ENCODE data around the gene KIAA2012.

The KIAA2012 gene

DNA sequence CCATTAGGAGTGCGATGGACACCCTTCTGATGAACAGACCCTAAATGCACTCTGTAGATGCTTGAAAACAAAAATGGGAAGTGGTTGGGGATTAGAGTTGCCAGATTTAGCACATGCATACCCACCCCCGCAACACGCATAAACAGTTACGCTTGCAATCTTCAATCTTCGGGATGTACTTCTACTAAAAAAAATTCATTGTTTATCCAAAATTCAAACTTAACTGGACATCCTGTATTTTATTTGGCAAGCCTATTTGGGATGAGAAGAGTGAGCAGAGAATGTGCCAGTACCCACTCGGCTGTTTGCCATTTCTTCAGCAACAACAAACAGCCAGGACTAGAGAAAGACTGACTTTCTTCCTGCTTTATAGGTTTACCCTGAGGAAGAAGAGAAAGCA, 18.4 kb downstream of the KIAA2012 start:
- H3K9me3 ChIP-seq (ENCODE audit: control insufficient read depth, low read length): no peaks in the 10 kb centered on the region
- H3K36me3 ChIP-seq (ENCODE audit: control insufficient read depth, insufficient read depth, low read length, severe bottlenecking): no peaks in the 10 kb centered on the region
- H3K4me3 ChIP-seq (ENCODE audit: low read length): no peak overlapping the region
- no peaks in the 10 kb centered on the region for H3K4me1 ChIP-seq (ENCODE audit: control insufficient read depth, insufficient read depth, low read length)
- no peak overlapping the region for H3K9ac ChIP-seq (ENCODE audit: low read length)
- DNase-seq (ENCODE audit: low read depth): no peak
- H3K27me3 ChIP-seq (replicated peaks; ENCODE audit: control insufficient read depth, insufficient read depth, low read length): peaks cover 23% of the 10 kb centered on the region

- Histone ChIP-seq H3K27me3 (replicated peaks; ENCODE audit: control insufficient read depth, insufficient read depth, low read length) (peaks cover 20% of the 10 kb centered on the region), H3K4me3 (ENCODE audit: low read length) (no peak overlapping the region), H3K36me3 (ENCODE audit: control insufficient read depth, insufficient read depth, low read length, severe bottlenecking) (no peaks in the 10 kb centered on the region), H3K9me3 (ENCODE audit: control insufficient read depth, low read length) (no peaks in the 10 kb centered on the region), H3K4me1 (ENCODE audit: control insufficient read depth, insufficient read depth, low read length) (no peaks in the 10 kb centered on the region), H3K9ac (ENCODE audit: low read length) (no peak overlapping the region)
- no peak for DNase-seq (ENCODE audit: low read depth)
These were observed 21.5 kb downstream of the KIAA2012 start for GRCh38 chr2:202094426-202094986.

DNA sequence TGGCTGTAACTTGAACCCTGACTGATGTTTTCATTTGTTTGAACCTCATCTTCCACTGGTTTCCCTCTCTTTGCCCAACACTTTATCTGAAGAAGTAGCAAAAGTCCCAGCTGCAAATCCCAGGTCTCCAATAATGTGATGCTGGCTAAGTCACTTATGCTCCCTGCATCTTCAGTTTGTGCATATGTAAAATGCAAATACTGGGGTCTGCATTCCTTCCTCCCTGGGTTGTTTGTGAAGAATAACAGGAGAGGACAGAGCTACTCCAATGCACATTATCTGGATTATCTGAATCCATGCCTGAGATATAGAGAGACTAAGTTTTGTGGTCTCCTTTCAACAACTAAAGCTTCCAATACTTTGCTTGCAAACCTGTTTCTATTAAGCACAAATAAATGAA, 22.2 kb downstream of the KIAA2012 start:
- Histone ChIP-seq H3K4me3 (ENCODE audit: low read length) (no peak overlapping the region), H3K9me3 (ENCODE audit: control insufficient read depth, low read length) (no peaks in the 10 kb centered on the region), H3K4me1 (ENCODE audit: control insufficient read depth, insufficient read depth, low read length) (no peaks in the 10 kb centered on the region), H3K36me3 (ENCODE audit: control insufficient read depth, insufficient read depth, low read length, severe bottlenecking) (no peaks in the 10 kb centered on the region), H3K9ac (ENCODE audit: low read length) (no peak overlapping the region), H3K27me3 (replicated peaks; ENCODE audit: control insufficient read depth, insufficient read depth, low read length) (peaks cover 17% of the 10 kb centered on the region)
- DNase-seq (ENCODE audit: low read depth): no peak

DNA sequence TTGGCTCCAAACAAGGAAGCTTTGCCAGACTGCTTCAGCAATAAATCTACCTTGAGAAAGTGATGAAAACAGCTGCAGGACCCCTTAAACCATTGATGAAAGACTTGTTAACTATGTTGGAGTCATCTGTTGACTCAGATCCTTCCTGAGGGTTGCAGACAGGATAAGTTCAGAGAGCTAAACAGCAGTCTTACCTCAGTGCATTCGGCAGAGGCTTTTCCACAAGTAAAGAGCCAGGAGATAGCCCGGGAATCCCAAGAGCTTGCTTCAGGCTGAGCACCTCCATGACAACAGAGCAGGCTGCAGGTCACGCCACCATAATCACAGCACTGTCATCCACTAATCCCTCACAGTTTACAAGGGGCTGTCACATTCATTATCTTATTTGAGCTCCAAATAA, 23.7 kb downstream of the KIAA2012 start:
- DNase-seq (ENCODE audit: low read depth): no peak
- Histone ChIP-seq H3K36me3 (ENCODE audit: control insufficient read depth, insufficient read depth, low read length, severe bottlenecking) (no peaks in the 10 kb centered on the region), H3K9me3 (ENCODE audit: control insufficient read depth, low read length) (no peaks in the 10 kb centered on the region), H3K27me3 (replicated peaks; ENCODE audit: control insufficient read depth, insufficient read depth, low read length) (peaks cover 24% of the 10 kb centered on the region), H3K4me3 (ENCODE audit: low read length) (no peak overlapping the region), H3K9ac (ENCODE audit: low read length) (no peak overlapping the region), H3K4me1 (ENCODE audit: control insufficient read depth, insufficient read depth, low read length) (no peaks in the 10 kb centered on the region)

GRCh38 chr2:202098291-202098690, 25.2 kb downstream of the KIAA2012 start:
- peaks cover 14% of the 10 kb centered on the region for H3K27me3 ChIP-seq (replicated peaks; ENCODE audit: control insufficient read depth, insufficient read depth, low read length)
- no peaks in the 10 kb centered on the region for H3K9me3 ChIP-seq (ENCODE audit: control insufficient read depth, low read length)
- no peak overlapping the region for H3K9ac ChIP-seq (ENCODE audit: low read length)
- H3K4me1 ChIP-seq (ENCODE audit: control insufficient read depth, insufficient read depth, low read length): no peaks in the 10 kb centered on the region
- no peak for DNase-seq (ENCODE audit: low read depth)
- H3K4me3 ChIP-seq (ENCODE audit: low read length): no peak overlapping the region
- H3K36me3 ChIP-seq (ENCODE audit: control insufficient read depth, insufficient read depth, low read length, severe bottlenecking): no peaks in the 10 kb centered on the region

DNA sequence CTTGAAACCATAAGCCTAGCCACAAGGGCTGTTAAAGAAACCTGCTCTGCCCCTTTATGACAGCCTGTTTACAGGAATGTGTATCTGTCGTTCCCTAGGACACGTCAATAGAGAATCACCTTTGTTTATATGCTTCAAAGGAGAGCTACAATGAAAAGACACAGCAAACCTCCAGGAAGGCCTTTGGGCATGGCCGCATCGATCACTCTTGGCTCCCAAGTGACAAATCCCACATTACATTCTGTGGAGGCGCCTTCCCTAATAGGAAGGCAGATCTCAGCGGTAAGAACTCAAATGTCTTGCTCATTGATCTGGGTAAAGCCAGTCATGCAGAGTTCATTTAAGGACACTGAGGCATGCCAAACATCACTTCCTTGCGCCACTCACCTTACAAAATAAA, 26.5 kb downstream of the KIAA2012 start:
- Histone ChIP-seq H3K4me1 (ENCODE audit: control insufficient read depth, insufficient read depth, low read length) (no peaks in the 10 kb centered on the region), H3K36me3 (ENCODE audit: control insufficient read depth, insufficient read depth, low read length, severe bottlenecking) (no peaks in the 10 kb centered on the region), H3K9me3 (ENCODE audit: control insufficient read depth, low read length) (no peaks in the 10 kb centered on the region), H3K27me3 (replicated peaks; ENCODE audit: control insufficient read depth, insufficient read depth, low read length) (peaks cover 14% of the 10 kb centered on the region), H3K4me3 (ENCODE audit: low read length) (no peak overlapping the region), H3K9ac (ENCODE audit: low read length) (no peak overlapping the region)
- no peak for DNase-seq (ENCODE audit: low read depth)

- DNase-seq (ENCODE audit: low read depth): no peak
- peaks cover 14% of the 10 kb centered on the region for H3K27me3 ChIP-seq (replicated peaks; ENCODE audit: control insufficient read depth, insufficient read depth, low read length)
- H3K36me3 ChIP-seq (ENCODE audit: control insufficient read depth, insufficient read depth, low read length, severe bottlenecking): no peaks in the 10 kb centered on the region
- no peak overlapping the region for H3K9ac ChIP-seq (ENCODE audit: low read length)
- H3K4me1 ChIP-seq (ENCODE audit: control insufficient read depth, insufficient read depth, low read length): no peaks in the 10 kb centered on the region
- no peaks in the 10 kb centered on the region for H3K9me3 ChIP-seq (ENCODE audit: control insufficient read depth, low read length)
- H3K4me3 ChIP-seq (ENCODE audit: low read length): no peak overlapping the region
These were observed 27.1 kb downstream of the KIAA2012 start for GRCh38 chr2:202100176-202100575.

DNA sequence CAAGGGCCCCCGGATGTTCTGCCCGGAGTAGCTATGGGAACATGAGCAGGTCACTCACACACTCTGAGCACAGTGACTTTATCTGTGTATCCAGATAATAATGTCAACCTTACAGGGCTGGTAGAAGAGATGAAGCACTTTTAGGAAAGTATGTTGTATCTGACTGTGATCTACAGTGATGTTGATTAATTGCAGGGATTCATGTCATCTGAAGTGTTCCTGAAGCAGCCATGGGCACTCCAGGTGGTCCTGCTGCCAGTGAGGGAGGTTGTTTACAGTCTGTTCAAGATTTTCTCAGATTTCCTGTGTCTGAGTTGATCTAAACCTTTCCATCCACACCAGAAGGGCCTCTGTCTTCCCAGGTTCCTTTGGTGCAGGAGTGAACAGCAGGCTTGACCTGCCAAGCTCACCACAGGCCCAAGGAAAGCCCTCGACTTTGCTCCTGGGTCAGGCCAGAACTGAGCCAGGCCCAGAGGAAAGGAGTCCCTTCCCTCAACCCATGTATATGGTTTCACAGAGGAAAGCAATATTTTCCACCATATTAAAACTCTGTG, 28.0 kb downstream of the KIAA2012 start:
- no peaks in the 10 kb centered on the region for H3K36me3 ChIP-seq (ENCODE audit: control insufficient read depth, insufficient read depth, low read length, severe bottlenecking)
- no peaks in the 10 kb centered on the region for H3K9me3 ChIP-seq (ENCODE audit: control insufficient read depth, low read length)
- no peak overlapping the region for H3K4me3 ChIP-seq (ENCODE audit: low read length)
- H3K9ac ChIP-seq (ENCODE audit: low read length): no peak overlapping the region
- no peak for DNase-seq (ENCODE audit: low read depth)
- H3K4me1 ChIP-seq (ENCODE audit: control insufficient read depth, insufficient read depth, low read length): no peaks in the 10 kb centered on the region
- H3K27me3 ChIP-seq (replicated peaks; ENCODE audit: control insufficient read depth, insufficient read depth, low read length): peaks cover 21% of the 10 kb centered on the region

- H3K36me3 ChIP-seq (ENCODE audit: control insufficient read depth, insufficient read depth, low read length, severe bottlenecking): no peaks in the 10 kb centered on the region
- H3K4me3 ChIP-seq (ENCODE audit: low read length): no peak overlapping the region
- DNase-seq (ENCODE audit: low read depth): no peak
- no peak overlapping the region for H3K9ac ChIP-seq (ENCODE audit: low read length)
- H3K4me1 ChIP-seq (ENCODE audit: control insufficient read depth, insufficient read depth, low read length): no peaks in the 10 kb centered on the region
- H3K9me3 ChIP-seq (ENCODE audit: control insufficient read depth, low read length): no peaks in the 10 kb centered on the region
- peaks cover 21% of the 10 kb centered on the region for H3K27me3 ChIP-seq (replicated peaks; ENCODE audit: control insufficient read depth, insufficient read depth, low read length)
These were observed 29.5 kb downstream of the KIAA2012 start for GRCh38 chr2:202102425-202103000.

- H3K36me3 ChIP-seq (ENCODE audit: control insufficient read depth, insufficient read depth, low read length, severe bottlenecking): no peaks in the 10 kb centered on the region
- DNase-seq (ENCODE audit: low read depth): peak; percentile 65
- H3K9ac ChIP-seq (ENCODE audit: low read length): no peak overlapping the region
- peaks cover 19% of the 10 kb centered on the region for H3K27me3 ChIP-seq (replicated peaks; ENCODE audit: control insufficient read depth, insufficient read depth, low read length)
- no peak overlapping the region for H3K4me3 ChIP-seq (ENCODE audit: low read length)
- H3K9me3 ChIP-seq (ENCODE audit: control insufficient read depth, low read length): no peaks in the 10 kb centered on the region
- peaks cover 4% of the 10 kb centered on the region for H3K4me1 ChIP-seq (ENCODE audit: control insufficient read depth, insufficient read depth, low read length)
These were observed 31.3 kb downstream of the KIAA2012 start for GRCh38 chr2:202104286-202104870.

DNA sequence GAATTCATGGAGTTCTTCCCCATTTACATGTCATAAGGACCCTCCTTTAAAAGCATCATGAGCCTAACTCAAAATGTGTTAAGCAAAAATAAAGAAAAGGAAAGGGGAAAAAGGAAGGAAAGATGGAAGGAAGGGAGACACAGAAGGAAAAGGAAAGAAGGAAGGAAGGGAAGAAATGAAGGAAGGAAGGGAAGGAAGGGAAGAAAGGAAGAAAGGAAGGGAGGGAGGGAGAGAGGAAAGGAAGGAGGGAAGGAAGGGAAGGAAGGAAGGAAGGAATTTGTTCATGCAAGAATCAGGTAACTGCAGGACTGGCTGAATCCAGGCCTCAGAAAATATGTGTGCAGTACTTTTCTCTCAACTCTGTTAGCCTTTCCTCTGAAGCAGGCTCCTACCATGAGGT, 32.0 kb downstream of the KIAA2012 start:
- Histone ChIP-seq H3K9me3 (ENCODE audit: control insufficient read depth, low read length) (no peaks in the 10 kb centered on the region), H3K9ac (ENCODE audit: low read length) (no peak overlapping the region), H3K36me3 (ENCODE audit: control insufficient read depth, insufficient read depth, low read length, severe bottlenecking) (no peaks in the 10 kb centered on the region), H3K4me1 (ENCODE audit: control insufficient read depth, insufficient read depth, low read length) (peaks cover 11% of the 10 kb centered on the region), H3K4me3 (ENCODE audit: low read length) (no peak overlapping the region), H3K27me3 (replicated peaks; ENCODE audit: control insufficient read depth, insufficient read depth, low read length) (peaks cover 16% of the 10 kb centered on the region)
- no peak for DNase-seq (ENCODE audit: low read depth)

Measured in adipocyte (in vitro differentiated cells).